WERI-Rb-1 (cell line): ENCODE measurements around the gene SORCS2.

ENCODE experiments used
- DNase-seq: peaks from one replicate; pipeline ENCODE4 v3.0.0-alpha.2; 2020
- H3K27ac ChIP-seq: fragments of 250-450 bp; sonication (Bioruptor Pico); 2 replicates; pipeline ENCODE4 v1.5.1; 2020; ENCODE audit warnings: mild to moderate bottlenecking, moderate library complexity
- H3K27me3 ChIP-seq: fragments of 250-450 bp; sonication (Bioruptor Pico); 2 replicates; pipeline ENCODE4 v1.5.1; 2021; ENCODE audit warnings: mild to moderate bottlenecking, low read depth, moderate library complexity; ENCODE audit not compliant: insufficient read depth, severe bottlenecking
- H3K36me3 ChIP-seq: fragments of 250-450 bp; sonication (Bioruptor Pico); 2 replicates; pipeline ENCODE4 v1.5.1; 2020; ENCODE audit warnings: mild to moderate bottlenecking, moderate library complexity
- H3K4me3 ChIP-seq: 2 replicates; pipeline ENCODE4 v1.5.1; 2011; ENCODE audit warnings: low read depth, mild to moderate bottlenecking, control low read depth, low read length
- H3K9me3 ChIP-seq: fragments of 250-450 bp; sonication (Bioruptor Pico); 2 replicates; pipeline ENCODE4 v1.5.1; 2021; ENCODE audit warnings: mild to moderate bottlenecking, moderate library complexity; ENCODE audit not compliant: severe bottlenecking
- CTCF ChIP-seq: IDR thresholded peaks from 2 replicates; pipeline ENCODE4 v1.5.1; 2011; ENCODE audit warnings: low read depth, mild to moderate bottlenecking, control low read depth, inconsistent platforms, low read length

The SORCS2 gene

GRCh38 chr4:7626531-7626930 lies 434.2 kb downstream of the SORCS2 start:
- no peaks in the 10 kb centered on the region for H3K9me3 ChIP-seq
- no peak for TF ChIP-seq CTCF
- H3K27me3 ChIP-seq = no peaks in the 10 kb centered on the region
- H3K27ac ChIP-seq = no peak overlapping the region
- peaks cover 8% of the 10 kb centered on the region for H3K36me3 ChIP-seq
- H3K4me3 ChIP-seq = no peak overlapping the region
- no peak for DNase-seq

GRCh38 chr4:7627251-7628250 lies 435.2 kb downstream of the SORCS2 start:
- peaks cover 8% of the 10 kb centered on the region for H3K36me3 ChIP-seq
- H3K4me3 ChIP-seq = no peak overlapping the region
- no peaks in the 10 kb centered on the region for H3K27me3 ChIP-seq
- no peak overlapping the region for H3K27ac ChIP-seq
- no peak for TF ChIP-seq CTCF
- H3K9me3 ChIP-seq = no peaks in the 10 kb centered on the region
- no peak for DNase-seq

GRCh38 chr4:7628432-7628831 lies 436.1 kb downstream of the SORCS2 start:
- Histone ChIP-seq H3K9me3 (no peaks in the 10 kb centered on the region), H3K4me3 (no peak overlapping the region), H3K27me3 (no peaks in the 10 kb centered on the region), H3K36me3 (peaks cover 8% of the 10 kb centered on the region), H3K27ac (no peak overlapping the region)
- TF ChIP-seq CTCF = no peak
- DNase-seq = no peak

GRCh38 chr4:7629501-7630254 lies 437.3 kb downstream of the SORCS2 start:
- Histone ChIP-seq H3K9me3 (no peaks in the 10 kb centered on the region), H3K36me3 (peaks cover 5% of the 10 kb centered on the region), H3K4me3 (no peak overlapping the region), H3K27ac (no peak overlapping the region), H3K27me3 (no peaks in the 10 kb centered on the region)
- TF ChIP-seq CTCF = no peak
- DNase-seq = no peak

- H3K4me3 ChIP-seq = no peak overlapping the region
Observed at GRCh38 chr4:7630568-7631287, 438.4 kb downstream of the SORCS2 start.

More at GRCh38 chr4:7630568-7631287, 438.4 kb downstream of the SORCS2 start:
- TF ChIP-seq CTCF = no peak
- no peaks in the 10 kb centered on the region for H3K9me3 ChIP-seq
- no peak for DNase-seq
- no peak overlapping the region for H3K27ac ChIP-seq
- H3K36me3 ChIP-seq = peaks cover 5% of the 10 kb centered on the region
- H3K27me3 ChIP-seq = no peaks in the 10 kb centered on the region
